Activated CD8-positive, alpha-beta T cell treated with anti-CD3 and anti-CD28 coated beads for 36 hours (primary cell): ENCODE measurements around the gene RPL11. TPM values are rescaled to one million over a fixed set of nuclear protein-coding genes. Genes with fewer than 3 reads are reported as not detected.
"Not testable (repeated sequence)": the region's sequence is repeated elsewhere in the genome, so short reads cannot be mapped to it uniquely, and the experiment has no call there.

Experiments used
- ATAC-seq: fragments of 200-7000 bp; cut with Tn5 transposase; one replicate; pipeline ENCODE4 v1.10.0; 2021; ENCODE audit warnings: mild to moderate bottlenecking, moderate library complexity
- CTCF ChIA-PET: fragments of 350-600 bp; sonication (Branson Sonifier 250); formaldehyde crosslinking; loops from one replicate; lab custom pipeline; 2021; ENCODE audit warnings: antibody characterized with exemption; lab: Charles Lee
- POLR2A ChIA-PET: fragments of 350-600 bp; sonication (Branson Sonifier 250); formaldehyde crosslinking; loops from one replicate; lab custom pipeline; 2021; ENCODE audit warnings: antibody characterized with exemption; lab: Charles Lee
- DNase-seq: peaks from one replicate; pipeline ENCODE4 v3.0.0-alpha.2; 2020
- H3K27ac Mint-ChIP-seq: one replicate; pipeline ENCODE4 v1.8.0; 2021; ENCODE audit warnings: mild to moderate bottlenecking, mixed read lengths
- H3K27me3 Mint-ChIP-seq: one replicate; pipeline ENCODE4 v1.8.0; 2021; ENCODE audit warnings: mixed read lengths
- H3K36me3 Mint-ChIP-seq: one replicate; pipeline ENCODE4 v1.8.0; 2021; ENCODE audit warnings: low read depth, mixed read lengths
- H3K4me1 Mint-ChIP-seq: one replicate; pipeline ENCODE4 v1.8.0; 2021; ENCODE audit warnings: low read depth, mixed read lengths
- H3K4me3 Mint-ChIP-seq: one replicate; pipeline ENCODE4 v1.8.0; 2021; ENCODE audit warnings: mild to moderate bottlenecking, moderate library complexity, mixed read lengths
- H3K9me3 Mint-ChIP-seq: one replicate; pipeline ENCODE4 v1.8.0; 2021; ENCODE audit warnings: mixed read lengths
- intact Hi-C: fragments of 100-400 bp; cut with micrococcal nuclease; formaldehyde crosslinking; loops from one replicate; pipeline ENCODE4 v1.10.0; 2022
- total RNA-seq, 2 experiments: library from RNA; stranded (reverse); gene quantifications; one replicate each; pipeline ENCODE4 v1.2.3, GENCODE V29; 2021
- TF ChIP-seq, protein P1 (sequence below): fragments of 200-600 bp; IDR thresholded peaks from one replicate; pipeline ENCODE4 v1.8.0; 2022; ENCODE audit warnings: antibody characterized with exemption, mild to moderate bottlenecking

The RPL11 gene
- total RNA-seq, 2 experiments from 2014 or later, result 1,493 to 1,569 TPM

DNA sequence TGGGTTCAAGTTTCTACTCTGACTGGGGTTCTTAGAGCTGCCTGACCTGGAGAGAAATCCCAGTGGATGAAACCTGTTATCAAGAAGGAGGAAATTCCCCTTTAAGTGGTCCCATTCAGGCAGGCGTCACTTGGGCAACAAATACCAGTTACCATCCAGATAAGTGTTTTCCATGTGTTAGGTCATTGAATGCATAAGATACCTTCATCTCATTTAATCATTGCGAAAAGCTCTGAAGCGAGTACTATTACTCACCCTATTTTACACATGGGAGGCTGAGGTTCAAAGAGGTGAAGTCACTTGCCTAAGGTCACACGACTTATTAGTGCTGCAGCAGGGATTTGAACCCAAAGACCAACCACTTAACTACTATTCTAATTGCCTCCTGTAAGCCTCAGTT, 45.5 kb upstream of the RPL11 start:
- intact Hi-C loops, result no loop called here
- no peak for ATAC-seq
- POLR2A ChIA-PET, result no interaction called here

DNA sequence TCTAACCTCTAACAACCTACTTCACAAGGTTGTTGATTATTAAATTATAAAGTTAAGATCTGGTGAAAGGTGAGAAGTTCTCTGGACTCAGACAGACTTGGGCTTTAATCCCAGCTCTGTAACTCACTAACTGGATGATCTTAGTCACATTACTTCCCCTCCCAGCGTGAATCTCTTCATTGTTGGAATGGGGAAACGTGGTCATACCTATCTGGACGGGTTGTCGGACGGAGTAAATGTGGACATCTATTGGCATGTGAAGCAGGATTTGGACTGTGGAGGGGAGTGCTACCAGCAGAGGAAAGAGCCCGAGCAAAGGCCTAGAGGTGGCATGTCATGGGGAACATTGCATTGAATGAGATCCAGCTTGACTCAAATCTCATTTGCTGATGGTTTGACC, 45.1 kb upstream of the RPL11 start:
- Mint-ChIP-seq H3K4me3 (no peak overlapping the region), H3K9me3 (no peaks in the 10 kb centered on the region), H3K27me3 (no peaks in the 10 kb centered on the region), H3K27ac (no peak overlapping the region), H3K4me1 (no peaks in the 10 kb centered on the region), H3K36me3 (no peaks in the 10 kb centered on the region)
- DNase-seq, result no peak
- POLR2A ChIA-PET, result interaction anchor here (0.6 to 0.9 kb wide), 2 partner anchors 10 to 45 kb away, joined by 3 read pairs; partner anchors contain the start of gene RPL11
- ATAC-seq, result no peak
- TF ChIP-seq, protein P1, sequence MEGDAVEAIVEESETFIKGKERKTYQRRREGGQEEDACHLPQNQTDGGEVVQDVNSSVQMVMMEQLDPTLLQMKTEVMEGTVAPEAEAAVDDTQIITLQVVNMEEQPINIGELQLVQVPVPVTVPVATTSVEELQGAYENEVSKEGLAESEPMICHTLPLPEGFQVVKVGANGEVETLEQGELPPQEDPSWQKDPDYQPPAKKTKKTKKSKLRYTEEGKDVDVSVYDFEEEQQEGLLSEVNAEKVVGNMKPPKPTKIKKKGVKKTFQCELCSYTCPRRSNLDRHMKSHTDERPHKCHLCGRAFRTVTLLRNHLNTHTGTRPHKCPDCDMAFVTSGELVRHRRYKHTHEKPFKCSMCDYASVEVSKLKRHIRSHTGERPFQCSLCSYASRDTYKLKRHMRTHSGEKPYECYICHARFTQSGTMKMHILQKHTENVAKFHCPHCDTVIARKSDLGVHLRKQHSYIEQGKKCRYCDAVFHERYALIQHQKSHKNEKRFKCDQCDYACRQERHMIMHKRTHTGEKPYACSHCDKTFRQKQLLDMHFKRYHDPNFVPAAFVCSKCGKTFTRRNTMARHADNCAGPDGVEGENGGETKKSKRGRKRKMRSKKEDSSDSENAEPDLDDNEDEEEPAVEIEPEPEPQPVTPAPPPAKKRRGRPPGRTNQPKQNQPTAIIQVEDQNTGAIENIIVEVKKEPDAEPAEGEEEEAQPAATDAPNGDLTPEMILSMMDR, result no peak
- intact Hi-C loops, result no loop called here
- CTCF ChIA-PET, result interaction anchor here (1.3 to 2.7 kb wide), 4 partner anchors 9 to 150 kb away, joined by 4 to 12 read pairs (median 5); no protein-coding TSS in a partner anchor

More for the DNA sequence above, 45.5 kb upstream of the RPL11 start:
- TF ChIP-seq, protein P1, result no peak
- Mint-ChIP-seq H3K4me3 (no peak overlapping the region), H3K27me3 (no peaks in the 10 kb centered on the region), H3K9me3 (no peaks in the 10 kb centered on the region), H3K4me1 (no peaks in the 10 kb centered on the region), H3K27ac (no peak overlapping the region), H3K36me3 (no peaks in the 10 kb centered on the region)
- no peak for DNase-seq
- CTCF ChIA-PET, result interaction anchor here (1.3 to 4.3 kb wide), 6 partner anchors 9 to 149 kb away, joined by 4 to 24 read pairs (median 14); no protein-coding TSS in a partner anchor

DNA sequence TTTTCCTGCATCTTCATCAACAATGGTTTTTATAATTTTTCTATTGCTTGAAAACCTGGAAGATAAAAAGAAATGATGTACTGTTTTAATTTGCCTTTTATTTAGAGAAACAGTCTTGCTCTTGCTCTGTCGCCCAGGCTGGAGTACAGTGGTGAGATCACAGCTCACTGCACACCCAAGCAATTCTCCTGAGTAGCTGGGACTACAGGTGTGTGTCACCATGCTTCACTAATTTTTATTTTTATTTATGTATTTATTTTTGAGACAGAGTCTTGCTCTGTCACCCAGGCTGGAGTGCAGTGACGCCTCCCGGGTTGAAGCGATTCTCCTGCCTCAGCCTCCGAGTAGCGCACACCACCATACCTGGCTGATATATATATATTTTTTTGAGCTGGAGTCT, 43.0 kb upstream of the RPL11 start:
- ChIA-PET POLR2A (no interaction called here), CTCF (interaction anchor here (0.8 to 2.6 kb wide), 2 partner anchors 8 to 14 kb away, joined by 3 to 7 read pairs; no protein-coding TSS in a partner anchor)
- DNase-seq (no peak), ATAC-seq (no peak)
- Mint-ChIP-seq H3K9me3 (no peaks in the 10 kb centered on the region), H3K27ac (no peak overlapping the region), H3K27me3 (no peaks in the 10 kb centered on the region), H3K4me3 (no peak overlapping the region), H3K4me1 (no peaks in the 10 kb centered on the region), H3K36me3 (no peaks in the 10 kb centered on the region)
- TF ChIP-seq, protein P1, result no peak
- intact Hi-C loops, result no loop called here

DNA sequence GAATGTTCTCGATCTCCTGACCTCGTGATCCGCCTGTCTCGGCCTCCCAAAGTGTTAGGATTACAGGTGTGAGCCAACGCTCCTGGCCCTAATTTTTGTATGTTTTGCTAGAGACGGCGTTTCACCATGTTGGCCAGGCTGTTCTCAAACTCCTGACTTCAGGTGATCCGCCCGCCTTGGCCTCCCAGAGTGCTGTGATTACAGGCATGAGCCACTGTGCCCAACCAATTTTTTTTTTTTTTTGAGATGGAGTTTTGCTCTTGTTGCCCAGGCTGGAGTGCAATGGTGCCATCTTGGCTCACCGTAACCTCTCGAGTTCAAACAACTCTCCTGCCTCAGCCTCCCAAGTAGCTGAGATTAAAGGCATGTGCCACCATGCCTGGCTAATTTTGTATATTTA, 42.4 kb upstream of the RPL11 start:
- H3K36me3 Mint-ChIP-seq, H3K4me1 Mint-ChIP-seq, intact Hi-C loops, H3K4me3 Mint-ChIP-seq, H3K9me3 Mint-ChIP-seq, ATAC-seq, DNase-seq, H3K27me3 Mint-ChIP-seq, H3K27ac Mint-ChIP-seq: not testable (repeated sequence)
- CTCF ChIA-PET, result interaction anchor here (1.4 to 2.6 kb wide), 2 partner anchors 14 to 152 kb away, joined by 3 to 7 read pairs; no protein-coding TSS in a partner anchor
- POLR2A ChIA-PET, result interaction anchor here (0.6 kb wide), 1 partner anchor 130 kb away, joined by 3 read pairs; no protein-coding TSS in a partner anchor

- Mint-ChIP-seq H3K27me3 (no peaks in the 10 kb centered on the region), H3K9me3 (no peaks in the 10 kb centered on the region), H3K36me3 (no peaks in the 10 kb centered on the region), H3K4me3 (no peak overlapping the region), H3K27ac (no peak overlapping the region), H3K4me1 (no peaks in the 10 kb centered on the region)
- TF ChIP-seq, protein P1, result no peak
- intact Hi-C loops, result no loop called here
- no peak for ATAC-seq
- ChIA-PET POLR2A (no interaction called here), CTCF (interaction anchor here (0.8 to 2.8 kb wide), 6 partner anchors 13 to 153 kb away, joined by 3 to 12 read pairs (median 5); no protein-coding TSS in a partner anchor)
- DNase-seq, result no peak
Measured at GRCh38 chr1:23650344-23650990, 41.1 kb upstream of the RPL11 start.
